ENCODE measurements around the gene GLI2. TPM values are rescaled to one million over a fixed set of nuclear protein-coding genes. Genes with fewer than 3 reads are reported as not detected.

The GLI2 gene
- total and polyA plus RNA-seq, 2 donors (not counting 1 experiment from before 2014, with no cell fraction given) = 2.8 to 3.3 TPM

DNA sequence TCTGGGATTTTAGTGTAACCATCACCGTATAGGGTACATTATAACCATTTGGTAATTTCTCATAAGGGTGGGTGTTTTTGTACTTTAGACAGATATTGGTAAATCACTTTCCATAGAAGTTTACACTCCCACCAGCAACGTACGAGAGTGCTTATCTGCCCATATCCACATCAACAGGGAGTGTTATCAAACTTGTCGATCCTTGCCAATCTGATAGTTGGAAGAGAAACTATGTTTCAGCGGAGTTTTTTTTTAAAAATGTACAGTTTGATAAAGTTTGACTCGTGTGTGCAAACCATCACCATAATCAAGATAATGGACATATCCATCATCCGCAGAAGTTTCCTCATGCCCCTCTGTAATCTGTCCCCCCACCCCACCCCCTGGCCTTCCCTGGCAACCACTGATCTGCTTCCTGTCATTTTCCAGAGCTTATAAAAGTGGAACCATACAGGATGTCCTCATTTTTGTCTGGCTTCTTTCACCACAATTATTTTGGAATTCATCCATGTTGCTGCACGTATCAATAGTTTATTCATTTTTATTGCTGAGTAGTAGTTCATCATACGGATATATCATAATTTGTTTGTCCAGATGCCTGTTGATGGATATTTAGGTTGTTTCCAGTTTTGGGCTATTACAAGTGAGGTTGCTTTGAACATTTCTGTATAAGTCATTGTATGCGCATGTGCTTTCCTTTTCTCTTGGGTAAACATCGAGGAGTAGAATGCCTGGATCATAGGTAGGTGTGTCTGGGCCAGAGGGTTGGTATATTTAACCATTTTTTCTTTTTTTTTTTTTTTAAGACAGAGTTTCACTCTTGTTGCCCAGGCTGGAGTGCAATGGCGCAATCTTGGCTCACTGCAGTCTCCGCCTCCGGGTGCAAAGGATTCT lies 18.6 kb downstream of the GLI2 start:
- no peak overlapping the region for H3K4me2 ChIP-seq (ENCODE audit: extremely low read depth, insufficient read depth, low read length)
- no peak overlapping the region for H3K4me3 ChIP-seq (replicated peaks in 1 of 4; ENCODE audit: control extremely low read depth in 1 of 4, insufficient read depth in 1 of 4, low read depth in 3 of 4, low read length in 4 of 4)
- H3K27ac ChIP-seq (ENCODE audit: insufficient read depth, low read length) = no peak overlapping the region
- DNase-seq (ENCODE audit: low read depth in 2 of 2) = peak; percentile 38 to 49
- no peaks in the 10 kb centered on the region for H3K36me3 ChIP-seq (ENCODE audit: control insufficient read depth, insufficient read depth, low read length)
- no peaks in the 10 kb centered on the region for H3K27me3 ChIP-seq (ENCODE audit: control insufficient read depth, insufficient read depth, low read length)
- peaks cover 12% of the 10 kb centered on the region for H3K4me1 ChIP-seq (ENCODE audit: control insufficient read depth, extremely low read depth, insufficient read depth, low read length)
- H3K79me2 ChIP-seq (ENCODE audit: control insufficient read depth, insufficient read depth, low read length) = peaks cover 25% of the 10 kb centered on the region
- no peaks in the 10 kb centered on the region for H4K20me1 ChIP-seq (ENCODE audit: control insufficient read depth, extremely low read depth, insufficient read depth, low read length)
- H3K9ac ChIP-seq (ENCODE audit: insufficient read depth, low read length) = no peak overlapping the region
- TF ChIP-seq, protein P1, sequence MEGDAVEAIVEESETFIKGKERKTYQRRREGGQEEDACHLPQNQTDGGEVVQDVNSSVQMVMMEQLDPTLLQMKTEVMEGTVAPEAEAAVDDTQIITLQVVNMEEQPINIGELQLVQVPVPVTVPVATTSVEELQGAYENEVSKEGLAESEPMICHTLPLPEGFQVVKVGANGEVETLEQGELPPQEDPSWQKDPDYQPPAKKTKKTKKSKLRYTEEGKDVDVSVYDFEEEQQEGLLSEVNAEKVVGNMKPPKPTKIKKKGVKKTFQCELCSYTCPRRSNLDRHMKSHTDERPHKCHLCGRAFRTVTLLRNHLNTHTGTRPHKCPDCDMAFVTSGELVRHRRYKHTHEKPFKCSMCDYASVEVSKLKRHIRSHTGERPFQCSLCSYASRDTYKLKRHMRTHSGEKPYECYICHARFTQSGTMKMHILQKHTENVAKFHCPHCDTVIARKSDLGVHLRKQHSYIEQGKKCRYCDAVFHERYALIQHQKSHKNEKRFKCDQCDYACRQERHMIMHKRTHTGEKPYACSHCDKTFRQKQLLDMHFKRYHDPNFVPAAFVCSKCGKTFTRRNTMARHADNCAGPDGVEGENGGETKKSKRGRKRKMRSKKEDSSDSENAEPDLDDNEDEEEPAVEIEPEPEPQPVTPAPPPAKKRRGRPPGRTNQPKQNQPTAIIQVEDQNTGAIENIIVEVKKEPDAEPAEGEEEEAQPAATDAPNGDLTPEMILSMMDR (conservative IDR thresholded peaks at IDR 0.05 in 1 of 2, IDR thresholded peaks at IDR 0.05 in 1 of 2; ENCODE audit: low read depth in 1 of 2, low read length in 2 of 2) = no peak
- TF ChIP-seq EZH2 (IDR thresholded peaks at IDR 0.05; ENCODE audit: low read length, missing control alignments) = no peak
- no peaks in the 10 kb centered on the region for H3K9me3 ChIP-seq (ENCODE audit: control insufficient read depth, insufficient read depth, low read depth, low read length)
- no peak overlapping the region for H2AFZ ChIP-seq (ENCODE audit: low read length)

- DNase-seq (ENCODE audit: low read depth in 2 of 2) = peak; percentile 79 to 91
- H3K4me2 ChIP-seq (ENCODE audit: extremely low read depth, insufficient read depth, low read length) = peak overlapping the region; percentile 56
- H3K79me2 ChIP-seq (ENCODE audit: control insufficient read depth, insufficient read depth, low read length) = peaks cover 48% of the 10 kb centered on the region
- no peak overlapping the region for H3K4me3 ChIP-seq (replicated peaks in 1 of 4; ENCODE audit: control extremely low read depth in 1 of 4, insufficient read depth in 1 of 4, low read depth in 3 of 4, low read length in 4 of 4)
- no peaks in the 10 kb centered on the region for H3K9me3 ChIP-seq (ENCODE audit: control insufficient read depth, insufficient read depth, low read depth, low read length)
- H2AFZ ChIP-seq (ENCODE audit: low read length) = peak overlapping the region; percentile 5
- TF ChIP-seq, protein P1 (conservative IDR thresholded peaks at IDR 0.05 in 1 of 2, IDR thresholded peaks at IDR 0.05 in 1 of 2; ENCODE audit: low read depth in 1 of 2, low read length in 2 of 2) = no peak
- TF ChIP-seq EZH2 (IDR thresholded peaks at IDR 0.05; ENCODE audit: low read length, missing control alignments) = no peak
- H3K27ac ChIP-seq (ENCODE audit: insufficient read depth, low read length) = peak overlapping the region; percentile 71
- H3K9ac ChIP-seq (ENCODE audit: insufficient read depth, low read length) = peak overlapping the region; percentile 41
- H3K27me3 ChIP-seq (ENCODE audit: control insufficient read depth, insufficient read depth, low read length) = no peaks in the 10 kb centered on the region
- H3K36me3 ChIP-seq (ENCODE audit: control insufficient read depth, insufficient read depth, low read length) = no peaks in the 10 kb centered on the region
- peaks cover 15% of the 10 kb centered on the region for H3K4me1 ChIP-seq (ENCODE audit: control insufficient read depth, extremely low read depth, insufficient read depth, low read length)
- no peaks in the 10 kb centered on the region for H4K20me1 ChIP-seq (ENCODE audit: control insufficient read depth, extremely low read depth, insufficient read depth, low read length)
Measured at GRCh38 chr2:120758181-120759144, 22.8 kb downstream of the GLI2 start.

Measured in fibroblast of lung (primary cell).